Kidney (tissue), 14 donors: ENCODE measurements around the gene GRN. TPM values are rescaled to one million over a fixed set of nuclear protein-coding genes. Genes with fewer than 3 reads are reported as not detected.

Experiments
- DNase-seq, 5 donors: peaks; one replicate each; pipeline ENCODE4 v3.0.0-alpha.2; 2013 to 2020
- FAIRE-seq: peaks from 2 replicates; lab custom pipeline; 2012; peaks lifted over from hg19 to GRCh38; lab: Jason Lieb, UNC
- H3K27ac ChIP-seq, 2 donors: one replicate each; pipeline ENCODE4 v1.7.0; 2013; ENCODE audit warnings: low read depth in 2 of 2, low read length in 2 of 2, inconsistent platforms in 1 of 2
- H3K27me3 ChIP-seq: one replicate; pipeline ENCODE4 v1.7.1; 2013; ENCODE audit warnings: low read length, inconsistent platforms; ENCODE audit not compliant: control insufficient read depth, insufficient read depth
- H3K36me3 ChIP-seq, 3 donors: one replicate each; pipeline versions ENCODE4 v1.7.0 to v1.7.1; 2013; ENCODE audit warnings: low read length in 3 of 3, control low read depth in 1 of 3, inconsistent platforms in 1 of 3; ENCODE audit not compliant: insufficient read depth in 3 of 3, control insufficient read depth in 2 of 3
- H3K4me1 ChIP-seq, 3 donors: one replicate each; pipeline versions ENCODE4 v1.7.0 to v1.7.1; 2013; ENCODE audit warnings: low read length in 3 of 3, inconsistent platforms in 1 of 3, low read depth in 1 of 3; ENCODE audit not compliant: control insufficient read depth in 2 of 3, insufficient read depth in 2 of 3
- H3K4me3 ChIP-seq, 3 donors: one replicate each; pipeline versions ENCODE4 v1.7.0 to v1.8.1; 2013; ENCODE audit warnings: low read length in 3 of 3, control low read depth in 1 of 3, inconsistent platforms in 1 of 3
- H3K9ac ChIP-seq, 3 donors: one replicate each; pipeline versions ENCODE4 v1.7.0 to v1.7.1; 2013; ENCODE audit warnings: low read length in 3 of 3, control low read depth in 1 of 3, inconsistent platforms in 1 of 3
- H3K9me3 ChIP-seq, 3 donors: one replicate each; pipeline versions ENCODE4 v1.7.0 to v1.7.1; 2013; ENCODE audit warnings: low read length in 3 of 3, control low read depth in 1 of 3, inconsistent platforms in 1 of 3; ENCODE audit not compliant: control insufficient read depth in 2 of 3, insufficient read depth in 1 of 3
- CTCF ChIP-seq: IDR thresholded peaks from 3 replicates; pipeline ENCODE4 v1.5.1; 2012; ENCODE audit warnings: mild to moderate bottlenecking, moderate library complexity, borderline replicate concordance; ENCODE audit not compliant: insufficient read depth; ENCODE audit errors: extremely low read depth
- intact Hi-C: fragments of 100-400 bp; cut with DNase I; formaldehyde crosslinking; loops from one replicate; pipeline ENCODE4 v1.11.1; 2022
- polyA plus RNA-seq: library from polyadenylated mRNA; stranded (reverse); fragments of 350-450 nt; fragmentation: Illumina TruSeq; extraction: RNeasy Lipid Tissue Mini Kit (QIAGEN cat#74804); gene quantifications from one replicate; pipeline ENCODE4 v1.2.3, GENCODE V29; 2014; ENCODE audit warnings: low read depth, low replicate concordance; ENCODE audit not compliant: insufficient read depth
- total RNA-seq: library from RNA; stranded (reverse); fragmentation: NEBNext Ultra II Directional; extraction: Animal tissue kit (Norgen Biotek cat#: 25700); gene quantifications from one replicate; pipeline ENCODE4 v1.2.1, GENCODE V29; 2021
- donor health status: control.
- donor health status: control.
- donor health status: control.
- donor health status: control.
- donor health status: control.
- donor health status: DM: yes; HTN: yes; CAD: no.
- donor health status: Normal renal cell carcinoma (clear cell type).

Gene GRN
- total and polyA plus RNA-seq, 2 donors from 2014 or later: 235 to 353 TPM

GRCh38 chr17:44376124-44376523, 31.0 kb downstream of the GRN start:
- Histone ChIP-seq H3K4me3 (no peak overlapping the region), H3K9me3 (no peaks in the 10 kb centered on the region), H3K27me3 (no peaks in the 10 kb centered on the region), H3K4me1 (peaks cover 0 to 4% (median 0%) of the 10 kb centered on the region in 3 donors), H3K36me3 (no peaks in the 10 kb centered on the region), H3K27ac (no peak overlapping the region), H3K9ac (no peak overlapping the region)
- no peak for FAIRE-seq
- DNase-seq: peak; percentile 39 to 88 (median 53)
- TF ChIP-seq CTCF: no peak
- intact Hi-C loops: no loop called here

- FAIRE-seq (no peak), DNase-seq (peak in 1 of 5 donors; percentile 58)
- no peak for TF ChIP-seq CTCF
These were observed 31.7 kb downstream of the GRN start for GRCh38 chr17:44376779-44377178.

GRCh38 chr17:44378171-44378705, 33.1 kb downstream of the GRN start:
- no peak for TF ChIP-seq CTCF
- no peaks in the 10 kb centered on the region for H3K36me3 ChIP-seq
- intact Hi-C loops: no loop called here
- peak in 1 of 5 donors; percentile 69 for DNase-seq
- no peak for FAIRE-seq
- H3K4me1 ChIP-seq: peaks cover 0 to 4% (median 0%) of the 10 kb centered on the region in 3 donors
- no peak overlapping the region for H3K27ac ChIP-seq
- no peaks in the 10 kb centered on the region for H3K9me3 ChIP-seq
- H3K9ac ChIP-seq: no peak overlapping the region
- H3K4me3 ChIP-seq: no peak overlapping the region
- no peaks in the 10 kb centered on the region for H3K27me3 ChIP-seq

More at GRCh38 chr17:44376779-44377178, 31.7 kb downstream of the GRN start:
- H3K36me3 ChIP-seq: no peaks in the 10 kb centered on the region
- no peak overlapping the region for H3K4me3 ChIP-seq
- no peaks in the 10 kb centered on the region for H3K9me3 ChIP-seq
- no peak overlapping the region for H3K9ac ChIP-seq
- peaks cover 0 to 4% (median 0%) of the 10 kb centered on the region in 3 donors for H3K4me1 ChIP-seq
- intact Hi-C loops: no loop called here
- H3K27me3 ChIP-seq: no peaks in the 10 kb centered on the region
- no peak overlapping the region for H3K27ac ChIP-seq

GRCh38 chr17:44379887-44380286, 34.8 kb downstream of the GRN start:
- intact Hi-C loops: no loop called here
- FAIRE-seq (no peak), DNase-seq (peak in 1 of 5 donors; percentile 45)
- no peaks in the 10 kb centered on the region for H3K9me3 ChIP-seq
- no peaks in the 10 kb centered on the region for H3K27me3 ChIP-seq
- no peak overlapping the region for H3K4me3 ChIP-seq
- no peak for TF ChIP-seq CTCF
- no peak overlapping the region for H3K9ac ChIP-seq
- peaks cover 0 to 2% (median 0%) of the 10 kb centered on the region in 3 donors for H3K4me1 ChIP-seq
- no peak overlapping the region for H3K27ac ChIP-seq
- no peaks in the 10 kb centered on the region for H3K36me3 ChIP-seq
